Keratinocyte (primary cell): ENCODE measurements around the gene DPYD. TPM values are rescaled to one million over a fixed set of nuclear protein-coding genes. Genes with fewer than 3 reads are reported as not detected.

Experiments used
- DNase-seq: peaks from one replicate; pipeline ENCODE4 v3.0.0-alpha.2; 2011; ENCODE audit warnings: low read depth, missing footprints, low spot score
- FAIRE-seq: peaks from 2 replicates; lab custom pipeline; 2011; peaks lifted over from hg19 to GRCh38; lab: Jason Lieb, UNC
- H2AFZ ChIP-seq: 2 replicates; pipeline ENCODE4 v1.6.0; 2012; ENCODE audit warnings: low read length, control low read depth, inconsistent platforms; ENCODE audit not compliant: control insufficient read depth
- H3K27ac ChIP-seq: 2 replicates; pipeline ENCODE4 v1.5.1; 2011; ENCODE audit warnings: low read length; ENCODE audit not compliant: control insufficient read depth, insufficient read depth
- H3K27me3 ChIP-seq: 3 replicates; pipeline ENCODE4 v1.6.0; 2011; ENCODE audit warnings: low read length; ENCODE audit not compliant: control insufficient read depth, insufficient read depth; ENCODE audit errors: extremely low read depth
- H3K36me3 ChIP-seq, 2 experiments: 2 replicates in 1 of 2; 3 replicates in 1 of 2; pipeline ENCODE4 v1.5.1; 2011; ENCODE audit warnings: low read length in 2 of 2, mild to moderate bottlenecking in 1 of 2; ENCODE audit not compliant: control insufficient read depth in 2 of 2, insufficient read depth in 2 of 2; ENCODE audit errors: extremely low read depth in 1 of 2
- H3K4me1 ChIP-seq: 3 replicates; pipeline ENCODE4 v1.5.1; 2011; ENCODE audit warnings: low read length; ENCODE audit not compliant: control insufficient read depth, insufficient read depth; ENCODE audit errors: extremely low read depth
- H3K4me2 ChIP-seq: 3 replicates; pipeline ENCODE4 v1.6.0; 2011; ENCODE audit warnings: low read depth, low read length; ENCODE audit not compliant: control insufficient read depth, insufficient read depth; ENCODE audit errors: extremely low read depth
- H3K4me3 ChIP-seq, 3 experiments: fragments of 200-600 bp in 1 of 3; sonication (generic) in 1 of 3; 2 replicates in 2 of 3; 3 replicates in 1 of 3; pipeline ENCODE4 v1.5.1; 2011 to 2016; ENCODE audit warnings: low read length in 3 of 3, mild to moderate bottlenecking in 3 of 3, control low read depth in 2 of 3, inconsistent platforms in 1 of 3, low read depth in 1 of 3, mixed read lengths in 1 of 3, mixed run types in 1 of 3, moderate library complexity in 1 of 3; ENCODE audit not compliant: control insufficient read depth in 2 of 3, insufficient read depth in 2 of 3; ENCODE audit errors: extremely low read depth in 1 of 3
- H3K79me2 ChIP-seq: 2 replicates; pipeline ENCODE4 v1.6.0; 2012; ENCODE audit warnings: low read length; ENCODE audit not compliant: control insufficient read depth, insufficient read depth
- H3K9ac ChIP-seq: 3 replicates; pipeline ENCODE4 v1.6.0; 2011; ENCODE audit warnings: low read length; ENCODE audit not compliant: control insufficient read depth, insufficient read depth; ENCODE audit errors: extremely low read depth
- H3K9me1 ChIP-seq: 3 replicates; pipeline ENCODE4 v1.6.0; 2011; ENCODE audit warnings: low read length; ENCODE audit not compliant: control insufficient read depth, insufficient read depth; ENCODE audit errors: extremely low read depth
- H3K9me3 ChIP-seq: 2 replicates; pipeline ENCODE4 v1.5.1; 2012; ENCODE audit warnings: low read depth, low read length; ENCODE audit not compliant: control insufficient read depth
- H4K20me1 ChIP-seq: 3 replicates; pipeline ENCODE4 v1.6.0; 2011; ENCODE audit warnings: low read length; ENCODE audit not compliant: control insufficient read depth, insufficient read depth; ENCODE audit errors: extremely low read depth
- CTCF ChIP-seq, 3 experiments: IDR thresholded peaks in 1 of 3; conservative IDR thresholded peaks in 1 of 3; optimal IDR thresholded peaks in 1 of 3; 2 replicates in 2 of 3; 3 replicates in 1 of 3; pipeline versions ENCODE3 to v1.5.1; 2011; ENCODE audit warnings: low read length in 3 of 3, mild to moderate bottlenecking in 3 of 3, moderate library complexity in 2 of 3, control low read depth in 1 of 3, inconsistent platforms in 1 of 3; ENCODE audit not compliant: insufficient read depth in 2 of 3; ENCODE audit errors: extremely low read depth in 1 of 3
- EZH2 ChIP-seq: IDR thresholded peaks from one replicate; pipeline ENCODE4 v1.6.1; 2012; ENCODE audit warnings: inconsistent platforms, mild to moderate bottlenecking, low read length, moderate library complexity
- dilution Hi-C: fragments of 300-500 bp; cut with MboI; formaldehyde crosslinking; loops from one replicate; pipeline ENCODE4 v1.7.0; 2020; ENCODE audit warnings: low sequenced_read_pairs; ENCODE audit not compliant: extremely low pct_ligation_motif_present
- polyA plus RNA-seq, 5 experiments: library from polyadenylated mRNA; depleted of rRNA in 3 of 5; stranded (reverse) in 3 of 5; stranded (forward) in 1 of 5; unstranded in 1 of 5; fragments of >200 nt; gene quantifications; 1 replicate in 1 of 5; 2 replicates in 3 of 5; 3 replicates in 1 of 5; pipeline versions ENCODE4 v1.2.1 to v1.2.3, GENCODE V29; 2011 to 2012; ENCODE audit warnings: missing spikeins in 2 of 5, low read depth in 1 of 5, low replicate concordance in 1 of 5

DPYD gene
- polyA plus RNA-seq, 1 donor (not counting 4 experiments of a cell fraction or from before 2014, with no cell fraction given), result 1.9 TPM

GRCh38 chr1:97781762-97782337 lies 139.0 kb downstream of the DPYD start:
- H3K27me3 ChIP-seq, result no peaks in the 10 kb centered on the region
- H3K9ac ChIP-seq, result no peak overlapping the region
- H3K4me2 ChIP-seq, result no peak overlapping the region
- no peaks in the 10 kb centered on the region for H3K9me3 ChIP-seq
- H3K79me2 ChIP-seq, result no peaks in the 10 kb centered on the region
- no peaks in the 10 kb centered on the region for H3K9me1 ChIP-seq
- TF ChIP-seq CTCF (optimal IDR thresholded peaks at IDR 0.05 in 1 of 3, IDR thresholded peaks at IDR 0.05 in 1 of 3, conservative IDR thresholded peaks at IDR 0.05 in 1 of 3; ENCODE audit: extremely low read depth in 1 of 3, insufficient read depth in 2 of 3, low read length in 3 of 3), result no peak
- TF ChIP-seq EZH2, result no peak
- H2AFZ ChIP-seq, result no peak overlapping the region
- FAIRE-seq (no peak), DNase-seq (no peak)
- no peak overlapping the region for H3K4me3 ChIP-seq
- H4K20me1 ChIP-seq, result no peaks in the 10 kb centered on the region
- H3K27ac ChIP-seq, result no peak overlapping the region
- H3K4me1 ChIP-seq, result no peaks in the 10 kb centered on the region
- dilution Hi-C loops, result no loop called here
- no peaks in the 10 kb centered on the region for H3K36me3 ChIP-seq

- Histone ChIP-seq H3K9me3 (no peaks in the 10 kb centered on the region), H3K4me3 (no peak overlapping the region), H3K4me1 (no peaks in the 10 kb centered on the region), H3K9me1 (no peaks in the 10 kb centered on the region), H3K9ac (no peak overlapping the region), H3K79me2 (no peaks in the 10 kb centered on the region), H3K4me2 (no peak overlapping the region), H2AFZ (no peak overlapping the region), H3K27me3 (no peaks in the 10 kb centered on the region), H3K27ac (no peak overlapping the region), H3K36me3 (no peaks in the 10 kb centered on the region), H4K20me1 (no peaks in the 10 kb centered on the region)
- DNase-seq (no peak), FAIRE-seq (no peak)
- TF ChIP-seq CTCF (optimal IDR thresholded peaks at IDR 0.05 in 1 of 3, IDR thresholded peaks at IDR 0.05 in 1 of 3, conservative IDR thresholded peaks at IDR 0.05 in 1 of 3; ENCODE audit: extremely low read depth in 1 of 3, insufficient read depth in 2 of 3, low read length in 3 of 3) (no peak), EZH2 (no peak)
- dilution Hi-C loops, result no loop called here
Observed at GRCh38 chr1:97780884-97781283, 139.9 kb downstream of the DPYD start.
